AG09319 (cell line): ENCODE results near the gene GLT8D2.
"Not testable (repeated sequence)": the region's sequence is repeated elsewhere in the genome, so short reads cannot be mapped to it uniquely, and the experiment has no call there.

Experiments used
- DNase-seq: peaks from one replicate; pipeline ENCODE4 v3.0.0-alpha.2; 2010; ENCODE audit warnings: low read depth; ENCODE audit errors: extremely low read depth
- CTCF ChIP-seq: IDR thresholded peaks from 2 replicates; pipeline ENCODE4 v1.5.1; 2011; ENCODE audit warnings: low read depth, mild to moderate bottlenecking, inconsistent platforms, low read length, moderate library complexity

The GLT8D2 gene

GRCh38 chr12:104050436-104050835, 449 bp upstream of the GLT8D2 start:
- no peak for TF ChIP-seq CTCF
- DNase-seq: no peak

- no peak for TF ChIP-seq CTCF
- DNase-seq: peak; percentile 44
Observed at GRCh38 chr12:104049278-104049902, 597 bp downstream of the GLT8D2 start.

GRCh38 chr12:104048811-104049210, 1.2 kb downstream of the GLT8D2 start:
- no peak for TF ChIP-seq CTCF
- DNase-seq: no peak

GRCh38 chr12:104048162-104048561, 1.8 kb downstream of the GLT8D2 start:
- DNase-seq: no peak
- no peak for TF ChIP-seq CTCF

- no peak for TF ChIP-seq CTCF
- no peak for DNase-seq
Observed at GRCh38 chr12:104046306-104046705, 3.7 kb downstream of the GLT8D2 start.

- no peak for TF ChIP-seq CTCF
- no peak for DNase-seq
Observed at GRCh38 chr12:104044158-104044557, 5.8 kb downstream of the GLT8D2 start.

GRCh38 chr12:104042580-104042979, 7.4 kb downstream of the GLT8D2 start:
- DNase-seq: no peak
- TF ChIP-seq CTCF: no peak

GRCh38 chr12:104039769-104040168, 10.2 kb downstream of the GLT8D2 start:
- DNase-seq: not testable (repeated sequence)

GRCh38 chr12:104036143-104036542, 13.8 kb downstream of the GLT8D2 start:
- DNase-seq: not testable (repeated sequence)

GRCh38 chr12:104030596-104030995, 19.4 kb downstream of the GLT8D2 start:
- not testable (repeated sequence) for DNase-seq
